GM19351 (cell line): ENCODE measurements around the gene MTA1.

Source experiments
- ATAC-seq: cut with Tn5 transposase; IDR thresholded peaks from one replicate; pipeline ENCODE4 v1.9.1; 2021; ENCODE audit warnings: mild to moderate bottlenecking, moderate library complexity; ENCODE audit not compliant: unreplicated experiment

Gene MTA1

GRCh38 chr14:105419195-105420091 is at the start of gene MTA1:
MTA1 (plus strand) TSS chr14:105419827; CDS start chr14:105420036, 209 bp downstream.
- ATAC-seq, result peak; percentile 38

- ATAC-seq, result no peak
Measured at GRCh38 chr14:105374389-105374788, 45.2 kb upstream of the MTA1 start.

- no peak for ATAC-seq
Measured at GRCh38 chr14:105375635-105376057, 44.0 kb upstream of the MTA1 start.

- no peak for ATAC-seq
Measured at GRCh38 chr14:105376521-105377440, 42.8 kb upstream of the MTA1 start.

GRCh38 chr14:105377555-105378182 is 42.0 kb upstream of the MTA1 start:
- no peak for ATAC-seq

GRCh38 chr14:105378199-105378598 is 41.4 kb upstream of the MTA1 start:
- no peak for ATAC-seq

- no peak for ATAC-seq
Measured at GRCh38 chr14:105378873-105379685, 40.5 kb upstream of the MTA1 start.

- no peak for ATAC-seq
Measured at GRCh38 chr14:105379946-105380345, 39.7 kb upstream of the MTA1 start.

GRCh38 chr14:105380756-105381155 is 38.9 kb upstream of the MTA1 start:
- no peak for ATAC-seq

GRCh38 chr14:105381446-105382342 is 37.9 kb upstream of the MTA1 start:
- no peak for ATAC-seq

- ATAC-seq, result no peak
Measured at GRCh38 chr14:105382343-105383082, 37.1 kb upstream of the MTA1 start.

- ATAC-seq, result no peak
Measured at GRCh38 chr14:105383083-105383730, 36.4 kb upstream of the MTA1 start.

- ATAC-seq, result no peak
Measured at GRCh38 chr14:105384041-105384557, 35.5 kb upstream of the MTA1 start.

- ATAC-seq, result no peak
Measured at GRCh38 chr14:105384605-105385321, 34.9 kb upstream of the MTA1 start.

GRCh38 chr14:105385322-105385637 is 34.3 kb upstream of the MTA1 start:
- no peak for ATAC-seq

GRCh38 chr14:105385698-105386365 is 33.8 kb upstream of the MTA1 start:
- ATAC-seq, result no peak
